GM19438 (cell line): Measurements from ENCODE around the gene PCGF6.
"Not testable (repeated sequence)": the region's sequence is repeated elsewhere in the genome, so short reads cannot be mapped to it uniquely, and the experiment has no call there.

Source experiments
- ATAC-seq: cut with Tn5 transposase; IDR thresholded peaks from one replicate; pipeline ENCODE4 v1.9.1; 2021; ENCODE audit warnings: low read depth; ENCODE audit not compliant: unreplicated experiment

PCGF6 gene

GRCh38 chr10:103262229-103262628 is 88.7 kb downstream of the PCGF6 start:
- no peak for ATAC-seq

- ATAC-seq: no peak
Observed at GRCh38 chr10:103259989-103260388, 91.0 kb downstream of the PCGF6 start.

- ATAC-seq: not testable (repeated sequence)
Observed at GRCh38 chr10:103258928-103259327, 92.0 kb downstream of the PCGF6 start.

GRCh38 chr10:103257812-103258211 is 93.1 kb downstream of the PCGF6 start:
- ATAC-seq: no peak

GRCh38 chr10:103256613-103257012 is 94.3 kb downstream of the PCGF6 start:
- no peak for ATAC-seq

GRCh38 chr10:103254538-103255325 is 96.2 kb downstream of the PCGF6 start:
- no peak for ATAC-seq

GRCh38 chr10:103254113-103254512 is 96.8 kb downstream of the PCGF6 start:
- no peak for ATAC-seq
